Measurements from ENCODE around the gene HTR3C. TPM values are rescaled to one million over a fixed set of nuclear protein-coding genes. Genes with fewer than 3 reads are reported as not detected.

The HTR3C gene
- total RNA-seq, 1 experiment from 2014 or later, result not detected

- Mint-ChIP-seq H3K27ac (ENCODE audit: unreplicated experiment) (no peak overlapping the region), H3K36me3 (ENCODE audit: insufficient read depth, unreplicated experiment) (peaks cover 25% of the 10 kb centered on the region), H3K4me1 (ENCODE audit: low read depth, unreplicated experiment) (peaks cover 31% of the 10 kb centered on the region), H3K27me3 (ENCODE audit: unreplicated experiment) (peaks cover 11% of the 10 kb centered on the region), H3K9me3 (ENCODE audit: low read depth, unreplicated experiment) (peaks cover 3% of the 10 kb centered on the region), H3K4me3 (ENCODE audit: low read depth, unreplicated experiment) (peak overlapping the region; percentile 100)
- CTCF ChIA-PET, result interaction anchor here (0.7 to 2.3 kb wide), 2 partner anchors 9 to 38 kb away, joined by 3 to 18 read pairs; no protein-coding TSS in a partner anchor
- BruUV-seq (replicated peaks), result no TSS peak
- TF ChIP-seq CTCF (IDR thresholded peaks at IDR 0.05; ENCODE audit: unreplicated experiment), result no peak
- intact Hi-C loops (cut with micrococcal nuclease; ENCODE audit: unreplicated experiment), result loop anchor here (2.0 kb wide), 2 partner anchors 111 to 121 kb away; no protein-coding TSS in a partner anchor
- DNase-seq, result no peak
Observed at GRCh38 chr3:184016169-184016570, 36.7 kb upstream of the HTR3C start.

- intact Hi-C loops (cut with micrococcal nuclease; ENCODE audit: unreplicated experiment), result loop anchor here (2.0 kb wide), 2 partner anchors 112 to 122 kb away; no protein-coding TSS in a partner anchor
- Mint-ChIP-seq H3K9me3 (ENCODE audit: low read depth, unreplicated experiment) (peaks cover 3% of the 10 kb centered on the region), H3K4me1 (ENCODE audit: low read depth, unreplicated experiment) (peaks cover 31% of the 10 kb centered on the region), H3K4me3 (ENCODE audit: low read depth, unreplicated experiment) (peak overlapping the region; percentile 100), H3K27ac (ENCODE audit: unreplicated experiment) (peak overlapping the region; percentile 77), H3K27me3 (ENCODE audit: unreplicated experiment) (peaks cover 20% of the 10 kb centered on the region), H3K36me3 (ENCODE audit: insufficient read depth, unreplicated experiment) (peaks cover 24% of the 10 kb centered on the region)
- TF ChIP-seq CTCF (IDR thresholded peaks at IDR 0.05; ENCODE audit: unreplicated experiment), result peak; percentile 100
- DNase-seq, result peak; percentile 78
- CTCF ChIA-PET, result interaction anchor here (0.5 to 2.3 kb wide), 16 partner anchors 10 to 1059 kb away, joined by 3 to 39 read pairs (median 5); partner anchors contain the start of genes MAP6D1 and PARL
- BruUV-seq (replicated peaks), result no TSS peak
Observed at GRCh38 chr3:184016811-184017671, 35.8 kb upstream of the HTR3C start.

- H3K4me3 Mint-ChIP-seq (ENCODE audit: low read depth, unreplicated experiment), result peak within 1 kb of the TSS; percentile 100
- H3K4me1 Mint-ChIP-seq (ENCODE audit: low read depth, unreplicated experiment), result peaks cover 31% of the 10 kb centered on the region
- peak within 1 kb of the TSS; percentile 77 for H3K27ac Mint-ChIP-seq (ENCODE audit: unreplicated experiment)
- TF ChIP-seq CTCF (IDR thresholded peaks at IDR 0.05; ENCODE audit: unreplicated experiment), result peak; percentile 54
- H3K36me3 Mint-ChIP-seq (ENCODE audit: insufficient read depth, unreplicated experiment), result peaks cover 17% of the 10 kb centered on the region
- H3K27me3 Mint-ChIP-seq (ENCODE audit: unreplicated experiment), result peaks cover 22% of the 10 kb centered on the region
- CTCF ChIA-PET, result interaction anchor here (0.5 to 1.5 kb wide), 15 partner anchors 12 to 1058 kb away, joined by 3 to 39 read pairs (median 5); partner anchors contain the start of genes MAP6D1 and PARL
- peak; percentile 95 for DNase-seq
- intact Hi-C loops (cut with micrococcal nuclease; ENCODE audit: unreplicated experiment), result loop anchor here (2.0 kb wide), 2 partner anchors 113 to 123 kb away; no protein-coding TSS in a partner anchor
- H3K9me3 Mint-ChIP-seq (ENCODE audit: low read depth, unreplicated experiment), result no peaks in the 10 kb centered on the region
- BruUV-seq (replicated peaks), result no TSS peak
Observed at GRCh38 chr3:184017672-184018423, 35.0 kb upstream of the HTR3C start, which contains the start of gene ABCC5. ABCC5 (minus strand) TSS chr3:184017884; CDS start chr3:184014392, 3,492 bp downstream.

- no peak for TF ChIP-seq CTCF (IDR thresholded peaks at IDR 0.05; ENCODE audit: unreplicated experiment)
- H3K4me3 Mint-ChIP-seq (ENCODE audit: low read depth, unreplicated experiment), result peak overlapping the region; percentile 100
- H3K4me1 Mint-ChIP-seq (ENCODE audit: low read depth, unreplicated experiment), result peaks cover 31% of the 10 kb centered on the region
- no TSS peak for BruUV-seq (replicated peaks)
- CTCF ChIA-PET, result interaction anchor here (0.9 to 1.5 kb wide), 10 partner anchors 13 to 193 kb away, joined by 3 to 39 read pairs (median 4); partner anchors contain the start of genes MAP6D1 and PARL
- intact Hi-C loops (cut with micrococcal nuclease; ENCODE audit: unreplicated experiment), result no loop called here
- DNase-seq, result no peak
- peaks cover 16% of the 10 kb centered on the region for H3K36me3 Mint-ChIP-seq (ENCODE audit: insufficient read depth, unreplicated experiment)
- H3K27me3 Mint-ChIP-seq (ENCODE audit: unreplicated experiment), result peaks cover 28% of the 10 kb centered on the region
- no peaks in the 10 kb centered on the region for H3K9me3 Mint-ChIP-seq (ENCODE audit: low read depth, unreplicated experiment)
- H3K27ac Mint-ChIP-seq (ENCODE audit: unreplicated experiment), result peak overlapping the region; percentile 77
Observed at GRCh38 chr3:184018424-184018973, 34.3 kb upstream of the HTR3C start.
